Endodermal cell (in vitro differentiated cells): Measurements from ENCODE around the gene HCRTR1. TPM values are rescaled to one million over a fixed set of nuclear protein-coding genes. Genes with fewer than 3 reads are reported as not detected.

ENCODE experiments used
- DNase-seq: peaks from one replicate; pipeline ENCODE4 v3.0.0-alpha.2; 2017
- H3K27ac ChIP-seq: 2 replicates; pipeline ENCODE4 v1.5.1; 2013; ENCODE audit warnings: mild to moderate bottlenecking, low read depth, low read length, moderate library complexity
- H3K27me3 ChIP-seq: 2 replicates; pipeline ENCODE4 v1.6.1; 2013; ENCODE audit warnings: mild to moderate bottlenecking, low read length, moderate library complexity; ENCODE audit not compliant: insufficient read depth, control insufficient read depth, poor library complexity, severe bottlenecking
- H3K36me3 ChIP-seq: 2 replicates; pipeline ENCODE4 v1.7.0; 2013; ENCODE audit warnings: mild to moderate bottlenecking, low read length, moderate library complexity; ENCODE audit not compliant: control insufficient read depth, insufficient read depth
- H3K4me1 ChIP-seq: one replicate; pipeline ENCODE4 v1.7.0; 2013; ENCODE audit warnings: low read length; ENCODE audit not compliant: control insufficient read depth, insufficient read depth
- H3K4me3 ChIP-seq: 2 replicates; pipeline ENCODE4 v1.5.1; 2013; ENCODE audit warnings: mild to moderate bottlenecking, low read length, moderate library complexity
- H3K9ac ChIP-seq: 2 replicates; pipeline ENCODE4 v1.6.1; 2013; ENCODE audit warnings: mild to moderate bottlenecking, low read length, moderate library complexity; ENCODE audit not compliant: poor library complexity, severe bottlenecking; ENCODE audit errors: extremely low read depth
- H3K9me3 ChIP-seq: 2 replicates; pipeline ENCODE4 v1.6.1; 2013; ENCODE audit warnings: mild to moderate bottlenecking, low read length, moderate library complexity; ENCODE audit not compliant: control insufficient read depth
- H3K27ac Mint-ChIP-seq: 2 replicates; pipeline ENCODE4 v1.8.0; 2020; ENCODE audit warnings: mixed read lengths
- H3K27me3 Mint-ChIP-seq: 2 replicates; pipeline ENCODE4 v1.8.0; 2021; ENCODE audit warnings: mild to moderate bottlenecking, mixed read lengths; ENCODE audit not compliant: insufficient read depth
- H3K36me3 Mint-ChIP-seq: 2 replicates; pipeline ENCODE4 v1.8.0; 2020; ENCODE audit warnings: low read depth, mixed read lengths
- H3K4me1 Mint-ChIP-seq: 2 replicates; pipeline ENCODE4 v1.8.0; 2020; ENCODE audit warnings: mixed read lengths
- H3K4me3 Mint-ChIP-seq: 2 replicates; pipeline ENCODE4 v1.8.0; 2020; ENCODE audit warnings: mild to moderate bottlenecking, moderate library complexity, mixed read lengths
- H3K9me3 Mint-ChIP-seq: 2 replicates; pipeline ENCODE4 v1.8.0; 2020; ENCODE audit warnings: mild to moderate bottlenecking, mixed read lengths
- WGBS, 2 experiments: methylation state at CpG; one replicate each; pipeline versions ENCODE4 v1.1.5 to v1.1.7; 2013; ENCODE audit warnings: missing lambda C conversion rate in 2 of 2, mixed read lengths in 1 of 2; ENCODE audit not compliant: insufficient coverage in 1 of 2, insufficient read length in 1 of 2; 5-methylcytosine and 5-hydroxymethylcytosine counted together
- total RNA-seq, 2 donors: library from RNA; stranded (reverse); fragmentation: NEBNext Ultra II Directional in 1 of 2; extraction: Animal tissue kit (Norgen Biotek cat#: 25700) in 1 of 2; gene quantifications; 2 replicates in 1 of 2; 3 replicates in 1 of 2; pipeline ENCODE4 v1.2.1, GENCODE V29; 2021
- TF ChIP-seq, protein P1 (sequence below): fragments of 200-600 bp; sonication (generic); conservative IDR thresholded peaks from 2 replicates; pipeline ENCODE4 v1.5.0; 2021; ENCODE audit warnings: antibody characterized with exemption, mild to moderate bottlenecking

The HCRTR1 gene
- total RNA-seq, 2 donors from 2014 or later, result not detected

DNA sequence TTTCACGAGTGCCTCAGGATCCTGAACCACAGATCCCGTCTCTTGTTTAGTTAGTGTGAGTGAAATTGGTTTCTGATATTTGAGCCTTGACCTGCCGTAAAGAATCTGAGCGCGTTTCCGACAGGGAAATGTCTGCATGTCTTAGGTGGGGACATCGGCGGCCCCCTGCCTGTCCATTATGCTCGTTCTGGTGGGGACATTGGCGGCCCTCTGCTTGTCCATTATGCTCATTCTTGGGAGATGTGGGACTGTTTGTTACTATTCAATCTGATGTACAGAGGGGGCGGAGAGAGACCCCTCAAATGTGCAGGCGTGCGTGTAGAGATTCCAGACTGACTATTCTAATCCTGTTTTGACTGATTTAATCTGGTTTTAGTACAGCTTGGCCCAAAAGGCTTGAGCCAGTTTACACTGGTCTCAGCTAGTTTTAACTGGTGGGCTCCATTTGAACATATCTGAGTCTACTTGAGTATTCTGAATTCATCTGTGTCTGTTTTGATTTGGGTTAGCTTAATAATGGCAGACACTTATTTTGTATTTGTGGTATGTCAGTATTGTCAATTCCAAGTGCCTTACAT is 47.8 kb upstream of the HCRTR1 start:
- H3K9ac ChIP-seq, result no peak overlapping the region
- H3K27ac Mint-ChIP-seq, result no peak overlapping the region
- DNase-seq, result no peak

GRCh38 chr1:31570228-31570627 is 47.3 kb upstream of the HCRTR1 start:
- H3K4me1 Mint-ChIP-seq, result peaks cover 15% of the 10 kb centered on the region

More for the DNA sequence above, 47.8 kb upstream of the HCRTR1 start:
- Histone ChIP-seq H3K4me1 (peaks cover 17% of the 10 kb centered on the region), H3K9me3 (no peaks in the 10 kb centered on the region), H3K4me3 (no peak overlapping the region), H3K36me3 (no peaks in the 10 kb centered on the region), H3K27me3 (no peaks in the 10 kb centered on the region), H3K27ac (no peak overlapping the region)
- Mint-ChIP-seq H3K4me3 (no peak overlapping the region), H3K4me1 (peaks cover 15% of the 10 kb centered on the region), H3K9me3 (no peaks in the 10 kb centered on the region), H3K36me3 (no peaks in the 10 kb centered on the region), H3K27me3 (no peaks in the 10 kb centered on the region)
- TF ChIP-seq, protein P1, sequence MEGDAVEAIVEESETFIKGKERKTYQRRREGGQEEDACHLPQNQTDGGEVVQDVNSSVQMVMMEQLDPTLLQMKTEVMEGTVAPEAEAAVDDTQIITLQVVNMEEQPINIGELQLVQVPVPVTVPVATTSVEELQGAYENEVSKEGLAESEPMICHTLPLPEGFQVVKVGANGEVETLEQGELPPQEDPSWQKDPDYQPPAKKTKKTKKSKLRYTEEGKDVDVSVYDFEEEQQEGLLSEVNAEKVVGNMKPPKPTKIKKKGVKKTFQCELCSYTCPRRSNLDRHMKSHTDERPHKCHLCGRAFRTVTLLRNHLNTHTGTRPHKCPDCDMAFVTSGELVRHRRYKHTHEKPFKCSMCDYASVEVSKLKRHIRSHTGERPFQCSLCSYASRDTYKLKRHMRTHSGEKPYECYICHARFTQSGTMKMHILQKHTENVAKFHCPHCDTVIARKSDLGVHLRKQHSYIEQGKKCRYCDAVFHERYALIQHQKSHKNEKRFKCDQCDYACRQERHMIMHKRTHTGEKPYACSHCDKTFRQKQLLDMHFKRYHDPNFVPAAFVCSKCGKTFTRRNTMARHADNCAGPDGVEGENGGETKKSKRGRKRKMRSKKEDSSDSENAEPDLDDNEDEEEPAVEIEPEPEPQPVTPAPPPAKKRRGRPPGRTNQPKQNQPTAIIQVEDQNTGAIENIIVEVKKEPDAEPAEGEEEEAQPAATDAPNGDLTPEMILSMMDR, result no peak
- 94% methylated on average over 8 to 13 of the region's 13 CpGs for WGBS, 2 experiments

GRCh38 chr1:31570906-31571305 is 46.6 kb upstream of the HCRTR1 start:
- H3K4me1 ChIP-seq, result peaks cover 17% of the 10 kb centered on the region
- no peak overlapping the region for H3K9ac ChIP-seq
- TF ChIP-seq, protein P1, result no peak
- no peak overlapping the region for H3K4me3 ChIP-seq
- H3K36me3 ChIP-seq, result no peaks in the 10 kb centered on the region
- no peak overlapping the region for H3K27ac Mint-ChIP-seq
- H3K9me3 Mint-ChIP-seq, result no peaks in the 10 kb centered on the region
- no peak overlapping the region for H3K4me3 Mint-ChIP-seq
- WGBS, 2 experiments, result 89% methylated on average over 1 of the region's 1 CpG; no CpG with 5 or more reads in 1 of the 2 experiments
- H3K27me3 Mint-ChIP-seq, result no peaks in the 10 kb centered on the region
- no peak for DNase-seq
- H3K9me3 ChIP-seq, result no peaks in the 10 kb centered on the region
- no peak overlapping the region for H3K27ac ChIP-seq
- peaks cover 21% of the 10 kb centered on the region for H3K4me1 Mint-ChIP-seq
- no peaks in the 10 kb centered on the region for H3K36me3 Mint-ChIP-seq
- H3K27me3 ChIP-seq, result no peaks in the 10 kb centered on the region

More at GRCh38 chr1:31570228-31570627, 47.3 kb upstream of the HCRTR1 start:
- no peaks in the 10 kb centered on the region for H3K9me3 ChIP-seq
- H3K36me3 ChIP-seq, result no peaks in the 10 kb centered on the region
- no peaks in the 10 kb centered on the region for H3K9me3 Mint-ChIP-seq
- no peak overlapping the region for H3K9ac ChIP-seq
- H3K27ac ChIP-seq, result no peak overlapping the region
- no peaks in the 10 kb centered on the region for H3K27me3 Mint-ChIP-seq
- TF ChIP-seq, protein P1, result no peak
- DNase-seq, result no peak
- no peak overlapping the region for H3K27ac Mint-ChIP-seq
- no peaks in the 10 kb centered on the region for H3K36me3 Mint-ChIP-seq
- H3K4me1 ChIP-seq, result peaks cover 17% of the 10 kb centered on the region
- H3K27me3 ChIP-seq, result no peaks in the 10 kb centered on the region
- no peak overlapping the region for H3K4me3 Mint-ChIP-seq
- 94% methylated on average over 11 of the region's 11 CpGs for WGBS, 2 experiments
- no peak overlapping the region for H3K4me3 ChIP-seq
